HepG2 (cell line): ENCODE data around the gene CNKSR3. TPM values are rescaled to one million over a fixed set of nuclear protein-coding genes. Genes with fewer than 3 reads are reported as not detected.
A peak's percentile ranks its signal among the peaks of the same experiment; 100 is the strongest.

Source experiments
- ATAC-seq: fragments of 200-7000 bp; cut with Tn5 transposase; 3 replicates; pipeline ENCODE4 v1.9.1; 2020; ENCODE audit warnings: mild to moderate bottlenecking, moderate library complexity
- BruUV-seq: library from RNA; stranded (reverse); fragments of 400-500 nt; replicated peaks from 2 replicates; lab custom pipeline; 2021; lab: Mats Ljungman, UMichigan
- CTCF ChIA-PET: fragments of 300-600 bp; formaldehyde crosslinking; extraction: SDS; loops from one replicate; lab custom pipeline; 2021; ENCODE audit warnings: low total read pairs, inconsistent platforms, low intra/inter-chr PET ratio; lab: Yijun Ruan, JAX
- POLR2A ChIA-PET: fragments of 350-600 bp; sonication (Branson Sonifier 250); formaldehyde crosslinking; loops from one replicate; lab custom pipeline; 2020; ENCODE audit warnings: antibody characterized with exemption, inconsistent platforms; lab: Yijun Ruan, JAX
- DNase-seq: peaks from one replicate; pipeline ENCODE4 v3.0.0-alpha.2; 2015; ENCODE audit warnings: low spot score
- FAIRE-seq: peaks from 3 replicates; lab custom pipeline; 2011; peaks lifted over from hg19 to GRCh38; lab: Jason Lieb, UNC
- H2AFZ ChIP-seq: one replicate; pipeline ENCODE4 v1.6.1; 2011; ENCODE audit warnings: low read length, inconsistent platforms
- H3K27ac ChIP-seq: fragments of 300-600 bp; 3 replicates; pipeline ENCODE4 v1.8.0; 2011; ENCODE audit warnings: mixed run types, mild to moderate bottlenecking, mixed read lengths, low read length, inconsistent platforms; ENCODE audit not compliant: insufficient read depth; ENCODE audit errors: extremely low read length
- H3K27me3 ChIP-seq, 2 experiments: fragments of 200-600 bp in 1 of 2; 2 replicates in 1 of 2; 3 replicates in 1 of 2; pipeline versions ENCODE4 v1.6.0 to v1.8.0; 2011; ENCODE audit warnings: low read length in 2 of 2, mild to moderate bottlenecking in 2 of 2, moderate library complexity in 2 of 2, inconsistent platforms in 1 of 2; ENCODE audit not compliant: insufficient read depth in 2 of 2, control insufficient read depth in 1 of 2
- H3K36me3 ChIP-seq, 2 experiments: fragments of 200-600 bp in 1 of 2; replicated peaks in 1 of 2; 2 replicates in 1 of 2; 3 replicates in 1 of 2; pipeline versions ENCODE4 v1.5.1 to v1.8.0; 2011; ENCODE audit warnings: low read length in 2 of 2, inconsistent platforms in 1 of 2; ENCODE audit not compliant: insufficient read depth in 2 of 2, control insufficient read depth in 1 of 2
- H3K4me1 ChIP-seq: 2 replicates; pipeline ENCODE4 v1.5.1; 2012; ENCODE audit warnings: low read length, inconsistent platforms; ENCODE audit not compliant: insufficient read depth
- H3K4me2 ChIP-seq: 2 replicates; pipeline ENCODE4 v1.6.0; 2011; ENCODE audit warnings: low read depth, low read length, inconsistent platforms
- H3K4me3 ChIP-seq, 3 experiments: fragments of 200-600 bp in 1 of 3; sonication (generic), shearing (Covaris generic) in 1 of 3; replicated peaks in 1 of 3; 2 replicates each; pipeline ENCODE4 v1.5.1; 2011 to 2016; ENCODE audit warnings: low read length in 3 of 3, inconsistent platforms in 2 of 3, low read depth in 2 of 3, mild to moderate bottlenecking in 2 of 3, control low read depth in 1 of 3, mixed read lengths in 1 of 3; ENCODE audit not compliant: insufficient read depth in 1 of 3
- H3K79me2 ChIP-seq: one replicate; pipeline ENCODE4 v1.6.1; 2011; ENCODE audit warnings: low read length, inconsistent platforms; ENCODE audit not compliant: insufficient read depth
- H3K9ac ChIP-seq: 2 replicates; pipeline ENCODE4 v1.6.0; 2011; ENCODE audit warnings: mild to moderate bottlenecking, low read depth, low read length, inconsistent platforms; ENCODE audit not compliant: insufficient read depth
- H3K9me3 ChIP-seq: 2 replicates; pipeline ENCODE4 v1.5.1; 2012; ENCODE audit warnings: mild to moderate bottlenecking, low read length
- H4K20me1 ChIP-seq: 2 replicates; pipeline ENCODE4 v1.6.0; 2011; ENCODE audit warnings: inconsistent platforms, mild to moderate bottlenecking, low read length, moderate library complexity; ENCODE audit not compliant: insufficient read depth
- ARHGAP35 ChIP-seq: sonication (generic); formaldehyde crosslinking; IDR thresholded peaks from 2 replicates; pipeline ENCODE4 v1.9.0; 2022; ENCODE audit warnings: mild to moderate bottlenecking, inconsistent platforms, moderate library complexity, missing genetic modification reagents, borderline replicate concordance
- ATF4 ChIP-seq, 2 experiments: fragments of 450-650 bp in 1 of 2; sonication (generic) in 1 of 2; formaldehyde crosslinking; IDR thresholded peaks; 2 replicates each; pipeline versions ENCODE4 v1.5.0 to v1.8.0; 2020 to 2022; ENCODE audit warnings: mild to moderate bottlenecking in 1 of 2, missing genetic modification reagents in 1 of 2
- BATF2 ChIP-seq: sonication (generic); formaldehyde crosslinking; IDR thresholded peaks from 2 replicates; pipeline ENCODE4 v1.8.0; 2022; ENCODE audit warnings: mild to moderate bottlenecking, missing genetic modification reagents, moderate library complexity
- JDP2 ChIP-seq: sonication (generic); formaldehyde crosslinking; IDR thresholded peaks from 2 replicates; pipeline ENCODE4 v1.8.1; 2022; ENCODE audit warnings: missing genetic modification reagents, borderline replicate concordance
- KDM1A ChIP-seq: IDR thresholded peaks from 2 replicates; pipeline ENCODE4 v1.6.1; 2016; ENCODE audit warnings: missing compliant biosample characterization
- MEIS1 ChIP-seq: sonication (generic); formaldehyde crosslinking; IDR thresholded peaks from 2 replicates; pipeline ENCODE4 v1.9.0; 2021; ENCODE audit warnings: mild to moderate bottlenecking, missing genetic modification reagents, moderate library complexity, borderline replicate concordance
- MYC ChIP-seq: sonication (generic); formaldehyde crosslinking; IDR thresholded peaks from 2 replicates; pipeline ENCODE4 v1.9.0; 2021; ENCODE audit warnings: missing genetic modification reagents, borderline replicate concordance
- PCBP2 ChIP-seq: fragments of 200-400 bp; formaldehyde crosslinking; optimal IDR thresholded peaks from 2 replicates; pipeline ENCODE3; 2018; ENCODE audit warnings: low read length, low read depth; ENCODE audit not compliant: poor library complexity, severe bottlenecking
- TBX3 ChIP-seq: fragments of 450-650 bp; IDR thresholded peaks from 2 replicates; pipeline ENCODE4 v1.6.1; 2017; ENCODE audit warnings: antibody characterized with exemption, mild to moderate bottlenecking, inconsistent platforms, borderline replicate concordance
- USF2 ChIP-seq, 2 experiments: sonication (generic) in 1 of 2; formaldehyde crosslinking in 1 of 2; IDR thresholded peaks; 2 replicates each; pipeline versions ENCODE4 v1.5.1 to v1.6.1; 2011 to 2020; ENCODE audit warnings: borderline replicate concordance in 1 of 2, low read depth in 1 of 2, low read length in 1 of 2, mild to moderate bottlenecking in 1 of 2, missing genetic modification reagents in 1 of 2, moderate library complexity in 1 of 2
- ZNF543 ChIP-seq: sonication (generic); formaldehyde crosslinking; IDR thresholded peaks from 2 replicates; pipeline ENCODE4 v1.4.0; 2020; ENCODE audit warnings: mild to moderate bottlenecking, missing genetic modification reagents
- WGBS: methylation state at CpG from one replicate; pipeline ENCODE4 v1.1.6; 2017; ENCODE audit warnings: low lambda C conversion rate; 5-methylcytosine and 5-hydroxymethylcytosine counted together
- in situ Hi-C: cut with HindIII; loops from 2 replicates; pipeline ENCODE4 v1.10.0; 2017; ENCODE audit warnings: low pct_unique_long_range_greater_than_20kb; ENCODE audit not compliant: extremely low pct_ligation_motif_present
- intact Hi-C: fragments of 100-400 bp; cut with micrococcal nuclease; formaldehyde crosslinking; loops from one replicate; pipeline ENCODE4 v1.10.0; 2022; ENCODE audit not compliant: unreplicated experiment
- polyA plus RNA-seq, 8 experiments: library from polyadenylated mRNA; depleted of rRNA in 3 of 8; stranded (reverse) in 7 of 8; unstranded in 1 of 8; fragments of >200 nt; fragmentation: Illumina TruSeq in 4 of 8; extraction: Trizol in 4 of 8; gene quantifications; 2 replicates each; pipeline versions ENCODE4 v1.2.1 to v1.2.3, GENCODE V29; 2011 to 2016; ENCODE audit warnings: low read depth in 4 of 8, missing spikeins in 1 of 8, mixed read lengths in 1 of 8; ENCODE audit not compliant: insufficient read depth in 1 of 8
- total RNA-seq, 5 experiments: library from RNA; depleted of rRNA; stranded (reverse); fragments of >200 nt; fragmentation: Illumina TruSeq; extraction: Trizol; gene quantifications; 2 replicates each; pipeline ENCODE4 v1.2.3, GENCODE V29; 2016; ENCODE audit warnings: low read depth in 1 of 5

CNKSR3 gene
- total and polyA plus RNA-seq, 2 of the 13 experiments (the other 11 are each of a cell fraction or from before 2014, with no cell fraction given) = 9.2 to 38.6 TPM

- TF ChIP-seq ATF4 (CRISPR knock-in tag; IDR thresholded peaks at IDR 0.05) (0 out of 4 replicates have a peak, but pooled peaks of 1 of the 2 experiments have one; percentile 6), BATF2 (CRISPR knock-in tag) (no peak), MEIS1 (CRISPR knock-in tag) (no peak), ZNF543 (CRISPR knock-in tag) (no peak), MYC (CRISPR knock-in tag) (no peak), JDP2 (CRISPR knock-in tag) (no peak), ARHGAP35 (CRISPR knock-in tag) (no peak), PCBP2 (peak; percentile 12)
- TF ChIP-seq, all 625 proteins: peak for 2
Measured at GRCh38 chr6:154429711-154430110, 80.8 kb downstream of the CNKSR3 start (continued).

DNA sequence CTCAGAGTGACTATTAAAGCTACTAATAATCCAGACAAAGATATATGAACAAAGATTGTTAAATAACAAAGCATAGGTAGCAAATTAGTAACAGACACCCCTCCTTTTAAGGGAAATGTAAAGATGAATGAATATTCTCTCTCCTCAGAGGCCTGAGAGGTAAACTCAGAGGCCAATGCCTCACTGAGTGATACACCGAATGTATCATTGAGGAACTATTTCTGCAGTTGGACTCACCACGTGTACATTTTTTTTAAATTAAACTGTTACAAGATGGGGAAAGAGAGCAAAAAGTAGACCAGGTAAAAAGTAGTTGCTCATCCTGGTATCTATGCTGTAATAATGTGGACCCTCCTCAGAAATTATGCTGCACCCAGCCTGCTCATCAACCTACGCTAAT lies 81.6 kb downstream of the CNKSR3 start:
- in situ Hi-C loops (no loop called here), intact Hi-C loops (no loop called here)
- Histone ChIP-seq H3K4me2 (no peak overlapping the region), H3K79me2 (peaks cover 10% of the 10 kb centered on the region), H4K20me1 (no peaks in the 10 kb centered on the region), H2AFZ (no peak overlapping the region), H3K27ac (no peak overlapping the region), H3K9me3 (no peaks in the 10 kb centered on the region), H3K4me1 (peaks cover 47% of the 10 kb centered on the region), H3K36me3 (peaks cover 24 to 58% of the 10 kb centered on the region in 2 experiments), H3K9ac (no peak overlapping the region), H3K4me3 (no peak overlapping the region), H3K27me3 (no peaks in the 10 kb centered on the region)
- DNase-seq (no peak), FAIRE-seq (no peak), ATAC-seq (no peak)
- ChIA-PET CTCF (no interaction called here), POLR2A (interaction anchor here (2.2 kb wide), 1 partner anchor 82 kb away, joined by 20 read pairs; the partner anchor contains the start of gene CNKSR3)
- no TSS peak for BruUV-seq
- 97% methylated on average over 3 of the region's 3 CpGs for WGBS
- no peak for TF ChIP-seq USF2 (IDR thresholded peaks at IDR 0.05; ENCODE audit: low read depth, low read length)
- TF ChIP-seq USF2 (CRISPR knock-in tag; IDR thresholded peaks at IDR 0.05; ENCODE audit: borderline replicate concordance) = no peak
- TF ChIP-seq TBX3 = no peak
- TF ChIP-seq KDM1A = no peak
